Measurements from ENCODE around the gene ADGRD2. TPM values are rescaled to one million over a fixed set of nuclear protein-coding genes. Genes with fewer than 3 reads are reported as not detected.

ADGRD2 gene
- total RNA-seq, 1 experiment from 2014 or later = not detected

DNA sequence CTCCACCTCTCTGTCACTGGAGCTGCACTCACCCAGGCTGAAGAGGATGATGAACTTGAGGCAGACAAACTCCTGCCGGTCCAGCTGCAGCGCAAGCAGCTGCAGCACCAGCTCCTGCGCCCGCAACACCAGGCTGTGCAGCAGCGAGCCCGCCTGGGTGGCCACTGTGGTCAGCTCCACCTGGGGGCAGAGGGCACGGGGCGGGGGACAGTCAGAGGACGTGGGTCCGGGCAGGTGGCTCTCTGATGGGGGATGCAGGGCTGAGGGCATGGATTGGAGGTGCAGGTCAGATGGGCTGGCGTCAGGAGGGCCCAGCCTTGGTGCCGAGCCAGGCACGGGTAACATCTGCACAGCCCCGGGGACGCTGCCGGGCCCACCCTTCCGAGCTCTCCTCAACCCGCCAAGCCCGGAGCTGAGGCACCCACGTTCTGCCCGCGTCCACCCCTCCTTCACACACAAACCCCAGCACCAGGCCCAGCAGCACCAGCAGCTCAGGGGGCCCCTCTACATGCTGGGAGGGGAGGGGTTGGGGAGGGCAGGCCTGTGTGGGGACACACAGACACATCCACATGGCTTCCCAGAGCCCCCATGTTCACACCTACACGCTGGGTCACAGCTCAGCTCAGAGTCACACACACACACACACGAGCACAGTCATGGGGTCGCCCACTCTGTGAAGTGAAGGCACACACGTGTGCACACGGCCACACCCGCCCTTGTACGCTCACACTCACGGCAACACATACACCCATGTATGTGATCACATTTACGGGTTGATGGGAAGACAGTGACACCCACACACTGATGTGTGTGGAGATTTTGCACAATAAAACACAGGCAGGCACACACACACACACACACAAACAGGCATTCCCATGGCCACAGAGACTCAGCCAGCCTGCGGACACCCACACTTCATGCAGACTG, 41.1 kb downstream of the ADGRD2 start:
- Histone ChIP-seq H3K4me2 (ENCODE audit: low read length) (no peak overlapping the region), H4K20me1 (ENCODE audit: insufficient read depth) (no peaks in the 10 kb centered on the region), H2AFZ (ENCODE audit: low read depth, low read length, poor library complexity, severe bottlenecking) (no peak overlapping the region), H3K27me3 (ENCODE audit: insufficient read depth, low read length) (no peaks in the 10 kb centered on the region), H3K9me3 (ENCODE audit: control insufficient read depth in 1 of 2, insufficient read depth in 1 of 2, low read depth in 1 of 2, low read length in 2 of 2) (no peaks in the 10 kb centered on the region), H3K4me3 (replicated peaks in 1 of 2; ENCODE audit: low read depth in 1 of 2, low read length in 2 of 2) (no peak overlapping the region), H3K79me2 (ENCODE audit: insufficient read depth, low read length) (no peaks in the 10 kb centered on the region), H3K9ac (ENCODE audit: low read length) (no peak overlapping the region), H3K36me3 (ENCODE audit: control insufficient read depth in 1 of 2, insufficient read depth in 2 of 2, low read length in 2 of 2) (no peaks in the 10 kb centered on the region), H3K4me1 (ENCODE audit: control insufficient read depth in 1 of 2, insufficient read depth in 2 of 2, low read length in 2 of 2) (no peaks in the 10 kb centered on the region), H3K9me2 (ENCODE audit: insufficient read depth) (no peaks in the 10 kb centered on the region), H3K27ac (ENCODE audit: low read depth, low read length) (no peak overlapping the region)
- ChIA-PET POLR2A (no interaction called here), RAD21 (ENCODE audit: low non-redundant PET in 1 of 2, low total read pairs in 2 of 2, uncharacterized antibody in 2 of 2, unreplicated experiment in 2 of 2) (no interaction called here), CTCF (no interaction called here)
- intact Hi-C loops (cut with micrococcal nuclease) = no loop called here
- DNase-seq (ENCODE audit: low read depth, low spot score) = no peak
- ATAC-seq = no peak
- BruUV-seq (replicated peaks) = no TSS peak
- no peak for TF ChIP-seq RAD21 (IDR thresholded peaks at IDR 0.05; ENCODE audit: low read depth)
- TF ChIP-seq, protein P1, sequence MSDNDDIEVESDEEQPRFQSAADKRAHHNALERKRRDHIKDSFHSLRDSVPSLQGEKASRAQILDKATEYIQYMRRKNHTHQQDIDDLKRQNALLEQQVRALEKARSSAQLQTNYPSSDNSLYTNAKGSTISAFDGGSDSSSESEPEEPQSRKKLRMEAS (IDR thresholded peaks at IDR 0.05) = no peak
- no peak for TF ChIP-seq YY1 (IDR thresholded peaks at IDR 0.05; ENCODE audit: extremely low read depth, insufficient replicate concordance, low read depth, low read length)

DNA sequence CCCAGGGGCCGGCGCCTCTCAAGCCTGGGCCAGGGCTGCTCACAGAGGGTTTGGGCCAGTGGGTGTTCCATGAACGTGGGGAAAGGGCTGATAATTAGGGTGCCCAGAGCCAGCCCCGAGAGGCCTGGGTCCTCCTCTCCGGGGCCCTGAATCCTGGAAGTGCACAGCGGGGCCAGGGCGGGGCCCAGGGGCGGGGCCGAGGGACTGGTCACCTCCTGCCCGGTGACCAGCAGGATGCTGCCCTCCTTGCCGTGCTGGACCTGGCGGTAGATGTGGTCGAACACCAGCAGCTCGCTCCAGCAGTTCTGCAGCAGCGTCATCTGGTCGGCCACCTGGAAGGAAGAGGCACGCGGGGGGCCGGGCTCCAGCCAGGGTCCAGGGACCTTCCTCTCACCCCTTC, 42.6 kb downstream of the ADGRD2 start:
- H3K27me3 ChIP-seq (ENCODE audit: insufficient read depth, low read length) = no peaks in the 10 kb centered on the region
- H3K4me1 ChIP-seq (ENCODE audit: control insufficient read depth in 1 of 2, insufficient read depth in 2 of 2, low read length in 2 of 2) = no peaks in the 10 kb centered on the region
- RAD21 ChIA-PET (ENCODE audit: low non-redundant PET in 1 of 2, low total read pairs in 2 of 2, uncharacterized antibody in 2 of 2, unreplicated experiment in 2 of 2) = no interaction called here
- POLR2A ChIA-PET = no interaction called here
- no peaks in the 10 kb centered on the region for H3K9me3 ChIP-seq (ENCODE audit: control insufficient read depth in 1 of 2, insufficient read depth in 1 of 2, low read depth in 1 of 2, low read length in 2 of 2)
- no peaks in the 10 kb centered on the region for H3K36me3 ChIP-seq (ENCODE audit: control insufficient read depth in 1 of 2, insufficient read depth in 2 of 2, low read length in 2 of 2)
- intact Hi-C loops (cut with micrococcal nuclease) = no loop called here
- no peak for ATAC-seq
- no peak overlapping the region for H3K9ac ChIP-seq (ENCODE audit: low read length)
- CTCF ChIA-PET = no interaction called here
- no peak for TF ChIP-seq POLR2A (IDR thresholded peaks at IDR 0.05; ENCODE audit: borderline replicate concordance, extremely low read depth, insufficient read depth, insufficient read length)
- TF ChIP-seq ELF1 (IDR thresholded peaks at IDR 0.05; ENCODE audit: borderline replicate concordance, low read depth) = no peak
- no peak for TF ChIP-seq EZH2 (IDR thresholded peaks at IDR 0.05)
- no peak overlapping the region for H3K27ac ChIP-seq (ENCODE audit: low read depth, low read length)
- H3K4me3 ChIP-seq (replicated peaks in 1 of 2; ENCODE audit: low read depth in 1 of 2, low read length in 2 of 2) = no peak overlapping the region
- no peak for DNase-seq (ENCODE audit: low read depth, low spot score)
- H4K20me1 ChIP-seq (ENCODE audit: insufficient read depth) = no peaks in the 10 kb centered on the region
- no peaks in the 10 kb centered on the region for H3K9me2 ChIP-seq (ENCODE audit: insufficient read depth)
- BruUV-seq (replicated peaks) = no TSS peak
- no peak overlapping the region for H2AFZ ChIP-seq (ENCODE audit: low read depth, low read length, poor library complexity, severe bottlenecking)
- no peak overlapping the region for H3K4me2 ChIP-seq (ENCODE audit: low read length)
- no peaks in the 10 kb centered on the region for H3K79me2 ChIP-seq (ENCODE audit: insufficient read depth, low read length)

All from HCT116 (cell line).